Osteoblast (primary cell): ENCODE results near the gene GRHPR. TPM values are rescaled to one million over a fixed set of nuclear protein-coding genes. Genes with fewer than 3 reads are reported as not detected.

Experiments
- DNase-seq: peaks from one replicate; pipeline ENCODE4 v3.0.0; 2011; ENCODE audit warnings: low spot score, mixed read lengths; ENCODE audit not compliant: insufficient read length; ENCODE audit errors: missing footprints
- H2AFZ ChIP-seq: 2 replicates; pipeline ENCODE4 v1.6.0; 2011; ENCODE audit warnings: mild to moderate bottlenecking, low read length
- H3K27ac ChIP-seq: 2 replicates; pipeline ENCODE4 v1.5.1; 2011; ENCODE audit warnings: mild to moderate bottlenecking, low read depth, low read length, moderate library complexity
- H3K27me3 ChIP-seq: 2 replicates; pipeline ENCODE4 v1.6.0; 2012; ENCODE audit warnings: mild to moderate bottlenecking, control low read depth, inconsistent platforms, low read length, moderate library complexity; ENCODE audit not compliant: insufficient read depth
- H3K36me3 ChIP-seq: 2 replicates; pipeline ENCODE4 v1.5.1; 2011; ENCODE audit warnings: mild to moderate bottlenecking, low read length, control low read depth, moderate library complexity; ENCODE audit not compliant: insufficient read depth
- H3K4me1 ChIP-seq: 2 replicates; pipeline ENCODE4 v1.5.1; 2011; ENCODE audit warnings: mild to moderate bottlenecking, low read length, control low read depth, moderate library complexity; ENCODE audit not compliant: insufficient read depth
- H3K4me2 ChIP-seq: 2 replicates; pipeline ENCODE4 v1.6.0; 2011; ENCODE audit warnings: mild to moderate bottlenecking, low read length; ENCODE audit not compliant: insufficient read depth
- H3K4me3 ChIP-seq: fragments of 200-600 bp; sonication (generic); 3 replicates; pipeline ENCODE4 v1.5.1; 2012; ENCODE audit warnings: mild to moderate bottlenecking, low read length, inconsistent platforms; ENCODE audit not compliant: insufficient read depth
- H3K79me2 ChIP-seq: 2 replicates; pipeline ENCODE4 v1.6.0; 2012; ENCODE audit warnings: mild to moderate bottlenecking, low read length, control low read depth, inconsistent platforms; ENCODE audit not compliant: insufficient read depth
- H3K9me3 ChIP-seq: 2 replicates; pipeline ENCODE4 v1.5.1; 2011; ENCODE audit warnings: low read depth, low read length, control low read depth
- H4K20me1 ChIP-seq: 2 replicates; pipeline ENCODE4 v1.6.0; 2012; ENCODE audit warnings: mild to moderate bottlenecking, low read length, control low read depth; ENCODE audit not compliant: insufficient read depth
- total RNA-seq: library from RNA; depleted of rRNA; stranded (reverse); fragments of >200 nt; gene quantifications from 2 replicates; pipeline ENCODE4 v1.2.3, GENCODE V29; 2012
- TF ChIP-seq, protein P1 (sequence below): IDR thresholded peaks from 2 replicates; pipeline ENCODE4 v1.5.1; 2011; ENCODE audit warnings: mild to moderate bottlenecking, low read depth, low read length, moderate library complexity; ENCODE audit errors: extremely low read depth

GRHPR gene
- total RNA-seq, 1 donor = 165 TPM

DNA sequence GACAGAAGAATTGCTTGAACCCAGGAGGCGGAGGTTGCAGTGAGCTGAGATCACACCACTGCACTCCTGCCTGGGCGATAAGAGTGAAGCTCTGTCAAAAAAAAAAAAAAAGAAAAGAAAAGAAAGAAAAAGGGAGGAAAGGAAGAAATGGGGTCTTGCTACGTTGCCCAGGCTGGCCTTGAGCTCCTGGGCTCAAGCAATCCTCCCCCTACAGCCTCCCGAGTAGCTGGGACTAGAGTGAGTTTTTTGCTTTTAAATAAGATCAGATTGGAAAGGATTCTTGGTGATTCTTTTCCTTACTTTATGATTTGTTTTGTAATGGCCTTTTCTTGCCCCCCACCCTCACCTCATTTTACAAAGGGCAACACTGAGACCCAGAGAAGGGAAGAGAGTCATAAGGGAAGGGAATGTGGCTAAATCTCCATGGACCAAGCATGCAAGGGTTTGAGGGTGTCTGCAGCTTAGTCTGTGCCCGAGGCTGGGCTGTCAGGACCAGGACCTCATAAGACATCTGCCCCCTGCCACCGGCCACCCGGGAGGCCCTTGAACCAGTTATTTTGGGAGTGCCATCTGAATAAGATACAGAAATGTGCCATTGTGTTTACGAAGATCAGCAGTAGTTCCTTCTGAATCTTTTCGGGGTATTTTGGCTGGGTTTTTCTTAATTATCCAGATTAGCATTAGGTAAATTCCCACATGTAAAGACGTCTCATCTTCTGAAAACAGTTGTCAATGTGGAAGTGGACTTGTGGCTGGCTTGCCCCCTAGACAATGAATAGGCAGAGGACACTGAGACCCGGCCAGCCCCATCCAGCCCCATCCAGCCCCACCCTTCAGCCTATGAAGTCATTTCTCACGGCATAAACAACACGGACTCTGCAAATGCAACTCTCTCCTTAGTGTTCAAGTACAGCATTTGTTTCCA is 44.5 kb upstream of the GRHPR start:
- Histone ChIP-seq H3K4me2 (no peak overlapping the region), H3K4me3 (no peak overlapping the region), H3K27me3 (peaks cover 25% of the 10 kb centered on the region), H3K27ac (no peak overlapping the region), H3K9me3 (no peaks in the 10 kb centered on the region), H3K79me2 (no peaks in the 10 kb centered on the region), H4K20me1 (no peaks in the 10 kb centered on the region), H3K4me1 (no peaks in the 10 kb centered on the region), H3K36me3 (no peaks in the 10 kb centered on the region), H2AFZ (no peak overlapping the region)
- no peak for DNase-seq
- TF ChIP-seq, protein P1, sequence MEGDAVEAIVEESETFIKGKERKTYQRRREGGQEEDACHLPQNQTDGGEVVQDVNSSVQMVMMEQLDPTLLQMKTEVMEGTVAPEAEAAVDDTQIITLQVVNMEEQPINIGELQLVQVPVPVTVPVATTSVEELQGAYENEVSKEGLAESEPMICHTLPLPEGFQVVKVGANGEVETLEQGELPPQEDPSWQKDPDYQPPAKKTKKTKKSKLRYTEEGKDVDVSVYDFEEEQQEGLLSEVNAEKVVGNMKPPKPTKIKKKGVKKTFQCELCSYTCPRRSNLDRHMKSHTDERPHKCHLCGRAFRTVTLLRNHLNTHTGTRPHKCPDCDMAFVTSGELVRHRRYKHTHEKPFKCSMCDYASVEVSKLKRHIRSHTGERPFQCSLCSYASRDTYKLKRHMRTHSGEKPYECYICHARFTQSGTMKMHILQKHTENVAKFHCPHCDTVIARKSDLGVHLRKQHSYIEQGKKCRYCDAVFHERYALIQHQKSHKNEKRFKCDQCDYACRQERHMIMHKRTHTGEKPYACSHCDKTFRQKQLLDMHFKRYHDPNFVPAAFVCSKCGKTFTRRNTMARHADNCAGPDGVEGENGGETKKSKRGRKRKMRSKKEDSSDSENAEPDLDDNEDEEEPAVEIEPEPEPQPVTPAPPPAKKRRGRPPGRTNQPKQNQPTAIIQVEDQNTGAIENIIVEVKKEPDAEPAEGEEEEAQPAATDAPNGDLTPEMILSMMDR = no peak

DNA sequence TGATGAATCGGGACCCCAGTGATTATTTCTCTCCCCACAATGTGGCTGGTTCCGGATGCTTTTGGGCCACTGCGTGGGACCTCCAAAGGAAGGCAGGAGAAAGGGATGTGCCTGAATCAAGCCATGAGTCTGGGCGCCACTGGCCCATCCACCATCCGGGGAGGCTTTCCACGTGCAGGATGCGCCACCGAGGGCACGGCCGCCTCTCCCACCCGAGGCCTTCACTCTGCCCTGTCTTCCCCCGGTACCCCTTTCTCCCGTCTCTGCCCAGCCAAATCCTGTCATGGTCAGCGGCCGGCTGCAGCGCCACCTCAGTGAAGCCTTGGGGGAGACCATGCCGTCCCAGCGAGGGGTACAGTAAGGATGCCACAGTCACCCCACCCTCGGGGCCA is 43.9 kb upstream of the GRHPR start:
- Histone ChIP-seq H3K36me3 (no peaks in the 10 kb centered on the region), H4K20me1 (no peaks in the 10 kb centered on the region), H3K4me1 (no peaks in the 10 kb centered on the region), H3K4me3 (no peak overlapping the region), H3K27ac (no peak overlapping the region), H3K4me2 (no peak overlapping the region), H3K9me3 (no peaks in the 10 kb centered on the region), H3K27me3 (peaks cover 24% of the 10 kb centered on the region), H2AFZ (no peak overlapping the region), H3K79me2 (no peaks in the 10 kb centered on the region)
- TF ChIP-seq, protein P1 = no peak
- DNase-seq = peak; percentile 52

DNA sequence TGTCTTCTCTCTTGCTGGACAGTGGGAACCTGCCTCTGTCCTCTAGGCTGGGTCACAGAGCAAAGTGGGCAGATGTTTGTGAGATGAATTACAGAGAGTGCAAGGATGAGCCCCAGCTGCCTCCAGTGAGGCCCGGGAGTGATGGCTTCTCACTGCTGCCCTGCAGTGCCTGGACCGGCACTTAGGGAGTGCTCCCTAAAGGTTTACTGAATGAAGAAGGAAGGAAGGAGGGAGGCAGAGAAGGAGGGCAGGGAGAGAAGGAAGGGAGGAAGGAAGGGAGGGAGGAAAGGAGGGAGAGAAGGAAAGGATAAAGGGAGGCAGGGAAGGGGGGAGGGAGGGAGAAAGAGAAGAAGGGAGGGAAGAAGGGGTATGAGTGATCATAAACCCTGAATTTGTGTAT is 42.7 kb upstream of the GRHPR start:
- Histone ChIP-seq H3K4me1 (no peaks in the 10 kb centered on the region), H3K36me3 (no peaks in the 10 kb centered on the region), H3K79me2 (no peaks in the 10 kb centered on the region), H2AFZ (no peak overlapping the region), H3K4me3 (no peak overlapping the region), H3K4me2 (no peak overlapping the region), H3K27ac (no peak overlapping the region), H3K9me3 (no peaks in the 10 kb centered on the region), H4K20me1 (no peaks in the 10 kb centered on the region), H3K27me3 (peaks cover 20% of the 10 kb centered on the region)
- TF ChIP-seq, protein P1 = no peak
- DNase-seq = no peak

DNA sequence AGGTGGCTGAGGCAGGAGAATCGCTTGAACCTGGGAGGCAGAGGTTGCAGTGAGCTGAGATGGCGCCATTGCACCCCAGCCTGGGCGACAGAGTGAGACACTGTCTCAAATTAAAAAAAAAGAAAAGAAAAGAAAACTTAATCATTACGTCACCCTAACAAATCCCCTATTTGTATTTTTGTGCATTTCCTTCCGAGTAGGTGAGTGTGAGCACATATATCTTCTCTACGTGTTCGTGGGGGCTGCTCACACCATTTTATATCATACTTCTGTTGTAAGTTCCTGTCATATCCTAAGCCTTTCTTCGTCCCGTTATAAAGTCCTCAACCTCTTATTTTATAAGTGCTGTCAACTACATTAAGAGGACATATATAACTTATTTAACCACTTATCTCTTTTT is 41.9 kb upstream of the GRHPR start:
- no peak overlapping the region for H3K4me2 ChIP-seq
- H3K4me3 ChIP-seq = no peak overlapping the region
- H4K20me1 ChIP-seq = no peaks in the 10 kb centered on the region
- no peak overlapping the region for H3K27ac ChIP-seq
- no peak overlapping the region for H2AFZ ChIP-seq
- H3K4me1 ChIP-seq = no peaks in the 10 kb centered on the region
- H3K36me3 ChIP-seq = no peaks in the 10 kb centered on the region
- TF ChIP-seq, protein P1 = no peak
- DNase-seq = no peak
- H3K27me3 ChIP-seq = peaks cover 20% of the 10 kb centered on the region
- H3K79me2 ChIP-seq = no peaks in the 10 kb centered on the region
- H3K9me3 ChIP-seq = no peaks in the 10 kb centered on the region
